NCI-H2107 (cell line): Measurements from ENCODE around the gene DPF3.

Experiments used
- DNase-seq: peaks from one replicate; lab custom pipeline; 2025; lab: John Stamatoyannopoulos, UW

DPF3 gene

GRCh38 chr14:72680853-72681640 lies 212.9 kb downstream of the DPF3 start:
- no peak for DNase-seq

- DNase-seq = no peak
Observed at GRCh38 chr14:72679536-72680151, 214.3 kb downstream of the DPF3 start.

GRCh38 chr14:72679141-72679535 lies 214.8 kb downstream of the DPF3 start:
- no peak for DNase-seq

- no peak for DNase-seq
Observed at GRCh38 chr14:72678356-72678755, 215.5 kb downstream of the DPF3 start.

- no peak for DNase-seq
Observed at GRCh38 chr14:72677664-72678063, 216.2 kb downstream of the DPF3 start.

- no peak for DNase-seq
Observed at GRCh38 chr14:72675126-72675525, 218.8 kb downstream of the DPF3 start.

GRCh38 chr14:72673179-72673578 lies 220.7 kb downstream of the DPF3 start:
- DNase-seq = no peak

GRCh38 chr14:72666610-72667009 lies 227.3 kb downstream of the DPF3 start:
- no peak for DNase-seq

GRCh38 chr14:72665259-72665658 lies 228.6 kb downstream of the DPF3 start:
- DNase-seq = no peak

- DNase-seq = no peak
Observed at GRCh38 chr14:72664651-72665050, 229.2 kb downstream of the DPF3 start.

- DNase-seq = no peak
Observed at GRCh38 chr14:72663956-72664650, 229.8 kb downstream of the DPF3 start.

GRCh38 chr14:72663076-72663487 lies 230.8 kb downstream of the DPF3 start:
- DNase-seq = no peak

- no peak for DNase-seq
Observed at GRCh38 chr14:72662214-72662613, 231.7 kb downstream of the DPF3 start.

GRCh38 chr14:72657214-72657921 lies 236.5 kb downstream of the DPF3 start:
- DNase-seq = no peak

- DNase-seq = no peak
Observed at GRCh38 chr14:72653026-72653425, 240.9 kb downstream of the DPF3 start.

- DNase-seq = no peak
Observed at GRCh38 chr14:72652179-72652578, 241.7 kb downstream of the DPF3 start.

- DNase-seq = no peak
Observed at GRCh38 chr14:72651714-72652113, 242.2 kb downstream of the DPF3 start.

GRCh38 chr14:72651081-72651480 lies 242.8 kb downstream of the DPF3 start:
- no peak for DNase-seq

- no peak for DNase-seq
Observed at GRCh38 chr14:72649603-72650227, 244.2 kb downstream of the DPF3 start.

GRCh38 chr14:72647782-72648181 lies 246.1 kb downstream of the DPF3 start:
- DNase-seq = no peak

- no peak for DNase-seq
Observed at GRCh38 chr14:72646861-72647528, 246.9 kb downstream of the DPF3 start.
